ENCODE results near the gene COPG1.

- no peak for TF ChIP-seq POLR2A (IDR thresholded peaks at IDR 0.05)
- no peak for TF ChIP-seq CTCF (IDR thresholded peaks at IDR 0.05)
Measured at GRCh38 chr3:129326138-129326537, 76.7 kb downstream of the COPG1 start.

All from uterus (tissue), 2 donors.